GM04503 (cell line): ENCODE measurements around the gene KLK13.

ENCODE experiments used
- DNase-seq: peaks from one replicate; pipeline ENCODE4 v3.0.0-alpha.2; 2012; ENCODE audit warnings: low read depth

KLK13 gene

GRCh38 chr19:51019544-51019925 lies 45.4 kb downstream of the KLK13 start, which contains the start of gene KLK10:
Gene KLK10 (minus strand): TSS chr19:51019709. CDS start chr19:51019130, 579 bp downstream.
- no peak for DNase-seq

- no peak for DNase-seq
These were observed 45.9 kb downstream of the KLK13 start for GRCh38 chr19:51018745-51019543.

GRCh38 chr19:51016798-51017683 lies 47.9 kb downstream of the KLK13 start:
- no peak for DNase-seq

- DNase-seq: no peak
These were observed 49.1 kb downstream of the KLK13 start for GRCh38 chr19:51015691-51016267.

- no peak for DNase-seq
These were observed 50.6 kb downstream of the KLK13 start for GRCh38 chr19:51014242-51014641.

- no peak for DNase-seq
These were observed 52.2 kb downstream of the KLK13 start for GRCh38 chr19:51012661-51013190.

- DNase-seq: no peak
These were observed 54.7 kb downstream of the KLK13 start for GRCh38 chr19:51010066-51010795.

- DNase-seq: no peak
These were observed 55.6 kb downstream of the KLK13 start for GRCh38 chr19:51009061-51009891.

- DNase-seq: no peak
These were observed 57.4 kb downstream of the KLK13 start for GRCh38 chr19:51007488-51007887.

- DNase-seq: no peak
These were observed 58.5 kb downstream of the KLK13 start for GRCh38 chr19:51006406-51006805.
